GM18520 (cell line): ENCODE measurements around the gene INSC.

Experiments
- ATAC-seq: cut with Tn5 transposase; IDR thresholded peaks from one replicate; pipeline ENCODE4 v1.9.1; 2021; ENCODE audit not compliant: unreplicated experiment

INSC gene

DNA sequence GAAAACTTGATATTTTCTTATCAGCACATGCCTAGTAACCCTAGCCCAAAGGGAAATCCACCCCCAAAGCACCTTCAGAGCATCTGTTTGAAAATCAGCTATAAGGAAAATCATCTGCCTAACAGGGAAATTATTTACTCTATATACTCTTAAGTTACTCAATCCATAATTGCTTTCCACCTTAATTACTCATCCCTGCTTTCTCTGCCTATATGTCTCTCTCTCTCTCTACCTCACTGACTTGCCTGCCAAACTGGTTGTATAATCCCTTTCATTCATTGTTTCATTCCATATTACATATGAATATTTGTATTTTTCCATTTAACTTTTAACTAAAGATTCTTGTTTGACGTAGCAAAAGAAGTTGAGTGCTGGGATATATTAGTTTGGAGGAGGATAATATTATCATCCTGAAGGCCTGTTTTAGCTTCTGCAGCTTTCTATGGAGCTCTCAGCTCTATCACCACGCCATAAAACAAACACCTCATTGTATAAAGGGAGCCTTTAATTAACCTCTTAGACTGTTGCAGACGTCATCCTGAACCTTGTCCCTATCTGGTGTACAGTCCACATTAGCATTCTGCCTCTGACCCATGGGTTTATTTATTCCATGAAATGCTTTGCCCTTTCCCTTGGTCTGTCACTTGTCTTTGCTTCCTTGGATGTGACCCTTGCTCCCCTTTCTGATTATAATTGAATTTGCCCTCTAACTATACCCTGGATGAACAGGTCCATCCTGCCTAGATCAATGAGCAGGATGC lies 98.9 kb downstream of the INSC start:
- no peak for ATAC-seq

DNA sequence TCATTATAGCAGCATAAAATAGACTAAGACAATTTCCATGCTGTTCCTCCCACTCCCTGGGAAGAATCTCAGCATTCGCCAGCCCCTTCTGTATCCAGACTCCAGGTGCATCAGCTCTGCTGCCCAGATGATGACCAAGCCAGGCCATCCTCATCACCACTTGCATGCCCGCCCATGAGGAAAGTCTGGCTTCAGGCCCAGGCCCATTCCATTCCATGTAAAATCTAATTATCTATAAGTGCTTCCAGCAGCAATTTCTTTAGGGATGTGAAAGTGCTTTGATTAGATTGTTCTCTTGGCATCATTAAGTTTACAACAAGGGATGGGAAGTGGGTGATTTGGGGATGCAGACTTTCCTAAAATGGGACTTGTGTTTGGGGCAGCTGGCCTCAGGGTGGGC lies 100.3 kb downstream of the INSC start:
- ATAC-seq = no peak

DNA sequence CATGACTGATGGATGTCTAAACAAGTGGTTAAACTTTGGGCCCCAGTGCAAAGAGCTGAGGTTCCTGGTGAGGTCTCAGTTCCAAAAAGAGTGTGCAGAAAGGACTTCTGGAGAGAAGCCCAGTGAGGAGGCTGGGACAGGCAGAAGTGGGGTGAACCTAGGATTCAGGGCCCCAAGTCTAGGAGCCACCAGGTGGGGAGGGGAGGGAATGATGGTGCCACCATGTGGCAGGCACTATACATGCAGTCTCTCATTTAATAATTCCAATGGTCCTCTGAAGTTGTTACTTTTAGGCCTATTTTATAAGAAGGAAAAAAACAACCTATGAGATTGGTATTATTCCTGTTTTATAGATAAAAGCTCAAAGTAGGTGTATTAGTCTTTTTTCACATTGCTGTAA lies 102.0 kb downstream of the INSC start:
- no peak for ATAC-seq

GRCh38 chr11:15217416-15217815 lies 102.7 kb downstream of the INSC start:
- ATAC-seq = no peak

GRCh38 chr11:15222777-15223176 lies 108.1 kb downstream of the INSC start:
- ATAC-seq = no peak

- ATAC-seq = no peak
Observed at GRCh38 chr11:15223318-15223717, 108.6 kb downstream of the INSC start.

DNA sequence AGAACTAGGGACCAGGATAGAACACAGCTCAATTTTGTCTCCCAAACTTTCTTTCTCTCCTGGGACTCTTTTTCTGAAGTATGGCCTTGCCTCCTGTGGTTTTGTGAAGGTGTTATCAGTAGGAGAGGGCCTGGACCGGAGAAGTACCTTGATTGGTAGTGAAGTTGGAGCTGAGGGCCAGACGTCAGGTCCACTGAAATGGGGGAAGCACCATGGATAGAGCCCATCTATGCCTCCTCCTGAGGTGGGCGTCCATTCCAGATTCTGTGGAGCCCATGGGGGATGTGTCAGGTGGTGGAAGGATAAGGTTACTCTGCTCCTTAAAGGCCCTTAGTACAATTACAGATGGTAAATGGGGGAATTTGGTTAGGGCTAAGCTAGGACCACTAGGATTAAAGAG lies 109.7 kb downstream of the INSC start:
- no peak for ATAC-seq

DNA sequence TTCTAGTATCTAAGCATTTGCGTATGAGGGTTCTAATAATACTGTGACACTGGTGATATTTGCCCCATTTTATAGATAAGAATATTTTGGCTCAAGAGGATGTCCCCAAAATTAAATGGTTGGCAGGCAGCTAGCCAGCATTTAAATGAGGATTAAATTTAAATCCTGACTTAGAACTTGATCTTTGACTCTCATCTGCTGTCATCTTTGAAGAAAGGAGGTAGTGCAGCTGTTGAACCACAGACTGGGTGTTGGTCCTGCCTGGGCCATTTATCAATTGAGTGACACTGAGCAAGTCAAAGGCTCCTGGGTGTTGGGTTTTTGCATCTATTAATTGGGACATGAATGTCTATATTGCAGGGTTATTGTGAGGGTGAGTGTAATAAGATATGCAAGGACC lies 112.3 kb downstream of the INSC start:
- ATAC-seq = no peak

GRCh38 chr11:15228331-15228849 lies 113.7 kb downstream of the INSC start:
- ATAC-seq = no peak

DNA sequence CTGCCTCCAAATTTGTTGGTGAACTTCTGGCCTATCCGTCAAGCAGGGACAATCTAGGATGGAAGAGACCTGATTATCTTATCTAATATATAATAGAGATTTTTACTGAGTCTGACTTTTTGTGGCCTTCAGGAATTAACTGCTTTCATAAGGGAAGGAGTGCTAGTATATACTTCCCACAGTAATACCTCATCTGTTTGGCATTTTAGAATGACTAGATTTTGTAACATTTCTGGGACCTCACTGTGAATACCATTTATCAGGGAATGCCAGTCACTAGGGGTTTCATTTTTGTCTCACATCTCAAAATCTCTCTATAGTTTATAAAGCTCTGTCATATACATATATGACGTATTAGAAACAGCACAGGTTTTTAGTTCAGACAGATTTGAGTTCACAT lies 114.3 kb downstream of the INSC start:
- ATAC-seq = no peak

DNA sequence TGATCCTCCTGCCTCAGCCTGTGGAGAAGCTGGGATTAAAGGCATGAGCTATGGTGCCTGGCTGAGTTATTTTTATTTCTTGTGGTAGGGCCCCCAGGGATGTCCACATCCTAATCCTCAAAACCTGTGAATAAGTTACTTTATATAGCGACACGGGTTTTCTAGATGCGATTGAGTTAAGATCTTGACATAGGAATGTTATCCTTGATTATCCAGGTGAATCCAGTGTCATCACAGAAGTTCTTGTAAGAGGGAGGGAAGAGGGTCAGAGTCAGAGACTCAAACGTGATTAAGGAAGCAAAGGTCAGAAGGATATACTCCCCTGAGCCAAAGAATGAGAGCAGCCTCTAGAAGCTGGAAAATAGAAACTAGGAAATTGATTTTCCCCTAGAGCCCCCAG lies 117.8 kb downstream of the INSC start:
- no peak for ATAC-seq

- ATAC-seq = no peak
Observed at GRCh38 chr11:15233371-15234165, 118.8 kb downstream of the INSC start.

- no peak for ATAC-seq
Observed at GRCh38 chr11:15234796-15235195, 120.1 kb downstream of the INSC start.

- no peak for ATAC-seq
Observed at GRCh38 chr11:15236559-15236958, 121.8 kb downstream of the INSC start.

GRCh38 chr11:15238856-15239255 lies 124.1 kb downstream of the INSC start:
- no peak for ATAC-seq

DNA sequence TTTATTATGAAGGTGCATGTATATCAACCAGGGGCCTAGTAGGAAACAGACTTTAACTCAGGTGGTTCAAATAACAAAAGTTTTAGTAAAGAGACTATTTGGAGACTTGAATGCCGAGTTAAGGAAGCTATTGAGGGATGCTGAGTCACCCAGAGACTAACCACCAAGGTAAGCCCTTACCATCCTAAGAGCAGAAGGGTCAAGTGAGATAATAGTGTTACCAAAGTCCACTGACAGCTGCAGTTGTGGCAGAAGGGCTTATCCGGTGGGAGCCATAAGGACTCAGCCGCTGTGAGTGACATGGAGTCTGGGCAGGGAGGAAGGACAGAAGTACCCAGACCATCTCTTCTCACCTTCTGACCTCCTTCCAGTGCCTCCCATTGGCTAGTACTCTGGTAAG lies 134.0 kb downstream of the INSC start:
- ATAC-seq = no peak

GRCh38 chr11:15258433-15259165 lies 143.9 kb downstream of the INSC start:
- no peak for ATAC-seq

DNA sequence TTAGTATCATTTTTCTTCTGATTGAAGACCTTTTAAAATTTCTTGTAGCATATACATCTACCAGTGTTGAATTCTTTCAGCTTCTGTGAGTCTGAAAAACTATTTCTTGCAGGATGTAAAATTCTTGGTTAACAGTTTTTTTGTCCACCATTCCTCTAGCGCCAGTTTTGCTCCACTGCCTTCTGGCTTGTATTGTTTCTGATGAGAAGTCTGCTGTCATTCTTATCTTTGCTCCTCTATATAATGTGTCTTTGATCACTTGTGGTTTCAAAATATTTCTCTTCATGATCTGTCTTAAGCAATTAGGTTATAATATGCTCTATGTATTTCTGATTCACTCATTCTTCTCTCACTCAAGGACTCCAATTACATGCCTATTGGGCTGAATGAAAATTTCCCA lies 152.3 kb downstream of the INSC start:
- ATAC-seq = no peak

DNA sequence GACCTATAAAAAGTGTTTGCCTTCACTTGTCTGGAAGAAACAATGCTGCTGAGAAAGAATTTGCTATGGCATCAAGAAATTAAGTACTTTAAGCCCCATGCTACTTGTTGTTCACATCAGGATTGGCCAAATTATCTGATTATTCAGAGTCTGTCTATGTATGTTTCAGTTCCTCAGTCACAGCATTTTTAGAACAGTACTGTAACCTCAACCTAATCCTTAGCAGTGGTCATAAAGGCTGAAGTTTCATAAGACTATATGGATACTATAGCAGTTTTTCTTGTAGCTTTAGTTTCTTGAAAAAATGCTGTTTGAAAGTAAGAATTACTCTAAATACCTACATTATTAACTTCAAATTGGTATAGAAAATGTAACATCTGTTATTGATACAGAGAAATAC lies 153.9 kb downstream of the INSC start:
- no peak for ATAC-seq

- ATAC-seq = no peak
Observed at GRCh38 chr11:15275141-15275540, 160.4 kb downstream of the INSC start.

GRCh38 chr11:15276621-15277020 lies 161.9 kb downstream of the INSC start:
- ATAC-seq = no peak

DNA sequence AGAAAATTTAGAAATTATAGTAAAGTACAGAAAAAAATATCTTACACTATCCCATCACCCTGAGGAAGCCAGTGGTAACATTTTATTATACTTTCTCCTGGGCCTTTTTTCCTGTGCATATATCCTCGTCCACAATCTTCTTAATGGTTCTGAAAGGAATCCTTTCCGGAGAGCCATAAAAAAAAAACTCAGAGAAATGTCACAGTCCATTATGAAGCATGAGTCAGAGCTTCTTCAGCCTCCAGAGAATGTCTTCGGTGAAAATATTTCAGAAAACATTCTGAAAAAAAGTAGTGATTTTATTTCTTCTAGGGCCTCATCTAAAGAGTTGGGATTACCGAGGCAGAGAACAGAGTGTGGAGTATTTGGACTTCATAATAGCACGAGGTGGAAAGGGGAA lies 163.4 kb downstream of the INSC start:
- no peak for ATAC-seq
